GM12878 (cell line): ENCODE measurements around the gene APEX1. TPM values are rescaled to one million over a fixed set of nuclear protein-coding genes. Genes with fewer than 3 reads are reported as not detected.

Experiments used
- CBFB ChIP-seq: IDR thresholded peaks from 2 replicates; pipeline ENCODE4 v1.6.1; 2016; ENCODE audit warnings: antibody characterized with exemption, low read depth
- CEBPB ChIP-seq, 2 experiments: fragments of 150-350 bp in 1 of 2; IDR thresholded peaks; 2 replicates each; pipeline ENCODE4 v1.6.1; 2012 to 2014; ENCODE audit warnings: low read depth in 2 of 2, low read length in 2 of 2, borderline replicate concordance in 1 of 2, inconsistent platforms in 1 of 2
- CHD4 ChIP-seq: fragments of 200-600 bp; sonication (generic); IDR thresholded peaks from 2 replicates; pipeline ENCODE4 v1.6.1; 2016; ENCODE audit warnings: mild to moderate bottlenecking
- CUX1 ChIP-seq: IDR thresholded peaks from 2 replicates; pipeline ENCODE4 v1.6.1; 2012; ENCODE audit warnings: improper control_type of control experiment, low read depth, low read length; ENCODE audit not compliant: insufficient replicate concordance
- EZH2 ChIP-seq: IDR thresholded peaks from 2 replicates; pipeline ENCODE4 v1.6.1; 2012; ENCODE audit warnings: low read depth, mild to moderate bottlenecking, control low read depth, inconsistent platforms, low read length, borderline replicate concordance; ENCODE audit not compliant: control insufficient read depth
- FOS ChIP-seq: IDR thresholded peaks from 3 replicates; pipeline ENCODE4 v1.6.1; 2011; ENCODE audit warnings: borderline replicate concordance; ENCODE audit not compliant: insufficient read length; ENCODE audit errors: extremely low read depth
- IRF5 ChIP-seq: fragments of 450-650 bp; IDR thresholded peaks from 2 replicates; pipeline ENCODE4 v1.6.1; 2017; ENCODE audit warnings: borderline replicate concordance
- LARP7 ChIP-seq: fragments of 450-650 bp; IDR thresholded peaks from 2 replicates; pipeline ENCODE4 v1.6.1; 2017; ENCODE audit warnings: mild to moderate bottlenecking
- MLLT1 ChIP-seq: fragments of 450-650 bp; IDR thresholded peaks from 2 replicates; pipeline ENCODE4 v1.6.1; 2016; ENCODE audit warnings: mild to moderate bottlenecking
- MXI1 ChIP-seq: fragments of 150-350 bp; IDR thresholded peaks from 2 replicates; pipeline ENCODE4 v1.6.1; 2011; ENCODE audit warnings: low read depth, mild to moderate bottlenecking, inconsistent platforms, low read length, improper control_type of control experiment
- MYB ChIP-seq: fragments of 150-350 bp; IDR thresholded peaks from 2 replicates; pipeline ENCODE4 v1.6.1; 2014; ENCODE audit warnings: mild to moderate bottlenecking, low read depth, low read length, borderline replicate concordance
- PML ChIP-seq: IDR thresholded peaks from 2 replicates; pipeline ENCODE4 v1.6.1; 2012; ENCODE audit warnings: low read length, inconsistent platforms
- RCOR1 ChIP-seq: conservative IDR thresholded peaks from 2 replicates; pipeline ENCODE4 v1.6.1; 2012; ENCODE audit warnings: low read depth, low read length, improper control_type of control experiment
- SMAD1 ChIP-seq: fragments of 450-650 bp; IDR thresholded peaks from 2 replicates; pipeline ENCODE4 v1.6.1; 2018; ENCODE audit warnings: mild to moderate bottlenecking, low read depth; ENCODE audit not compliant: partially characterized antibody
- SRF ChIP-seq, 2 experiments: IDR thresholded peaks; 2 replicates each; pipeline ENCODE4 v1.6.1; 2011; ENCODE audit warnings: low read depth in 2 of 2, low read length in 2 of 2, mild to moderate bottlenecking in 1 of 2, moderate library complexity in 1 of 2
- TCF12 ChIP-seq: IDR thresholded peaks from 2 replicates; pipeline ENCODE4 v1.6.1; 2011; ENCODE audit warnings: low read depth, mild to moderate bottlenecking, low read length
- YY1 ChIP-seq: IDR thresholded peaks from 2 replicates; pipeline ENCODE4 v1.6.1; 2011; ENCODE audit warnings: low read depth, mild to moderate bottlenecking, low read length
- polyA plus RNA-seq, 11 experiments: library from polyadenylated mRNA; depleted of rRNA in 4 of 11; unstranded in 6 of 11; stranded (reverse) in 5 of 11; fragments of >200 nt; fragmentation: Nextera tagmentation in 4 of 11; fragmentation: Illumina TruSeq in 1 of 11; extraction: Ambion mirVana in 4 of 11; extraction: Trizol in 1 of 11; gene quantifications; 1 replicate in 1 of 11; 2 replicates in 10 of 11; pipeline versions ENCODE4 v1.2.1 to v1.2.3, GENCODE V29; 2011 to 2016; ENCODE audit warnings: inconsistent platforms in 2 of 11, missing spikeins in 2 of 11, low read depth in 1 of 11
- total RNA-seq, 4 experiments: library from RNA; depleted of rRNA in 3 of 4; stranded (reverse); fragments of >200 nt in 3 of 4; fragmentation: Illumina TruSeq in 1 of 4; extraction: Trizol in 1 of 4; gene quantifications; 2 replicates each; pipeline versions ENCODE4 v1.2.1 to v1.2.3, GENCODE V29; 2013 to 2021
- TF ChIP-seq, protein P1 (sequence below): IDR thresholded peaks from 2 replicates; pipeline ENCODE4 v1.6.1; 2012; ENCODE audit warnings: low read depth, low read length, improper control_type of control experiment

Gene APEX1
- total and polyA plus RNA-seq, 10 of the 15 experiments (the other 5 are each of a cell fraction or from before 2014, with no cell fraction given): 115 to 407 (median 300) TPM

DNA sequence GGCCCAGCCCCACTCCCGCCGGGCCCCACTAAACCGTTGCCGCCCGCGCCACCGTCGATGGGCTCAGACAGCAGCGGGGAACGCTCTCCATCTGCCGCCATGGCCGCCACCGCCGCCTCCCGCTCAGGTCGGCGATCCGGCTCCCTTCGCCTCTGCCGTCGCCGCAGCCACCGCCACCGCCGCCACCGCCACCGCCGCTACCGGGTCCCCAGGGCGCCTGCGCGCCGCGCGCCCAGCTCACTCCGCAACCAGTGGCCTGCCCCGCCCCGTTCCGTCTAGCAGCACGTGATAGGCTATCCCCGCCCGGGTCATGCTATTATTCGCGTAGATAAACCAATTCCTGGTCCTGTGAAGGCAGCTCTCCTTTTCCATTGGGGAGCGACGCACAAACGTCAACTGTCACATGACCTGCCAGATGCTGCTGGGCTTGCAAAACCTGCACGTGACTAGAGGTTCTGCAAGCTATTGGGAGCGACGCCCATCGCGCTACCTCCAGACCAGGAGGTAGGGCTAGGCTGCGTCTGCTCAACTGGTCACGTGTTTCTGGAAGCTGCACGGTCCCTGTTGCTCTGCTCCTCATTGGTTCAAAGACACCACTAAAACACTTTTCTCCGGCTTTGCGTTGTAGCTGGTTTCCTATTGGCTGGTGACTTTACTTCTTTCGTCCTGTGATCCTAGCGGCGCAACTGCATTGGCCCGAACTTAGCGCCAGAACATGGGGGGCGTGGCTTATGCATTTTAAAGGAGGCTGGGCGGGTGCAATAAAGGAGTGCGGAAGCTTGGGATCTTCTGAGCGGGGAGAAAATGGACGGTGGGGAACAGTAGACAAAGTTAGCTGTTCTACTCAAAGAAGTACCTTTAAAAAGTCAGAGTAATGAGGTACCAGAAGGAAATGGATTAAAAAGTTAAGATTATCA lies 6.5 kb downstream of the APEX1 start, which contains the start of gene PIP4P1 (continued):
- TF ChIP-seq SMAD1 (peak; percentile 79), CUX1 (no peak), CEBPB (IDR thresholded peaks at IDR 0.05; ENCODE audit: borderline replicate concordance in 1 of 2, low read depth in 2 of 2, low read length in 2 of 2) (no peak), EZH2 (peak; percentile 87; the same call in 1 of the 2 replicates), SRF (IDR thresholded peaks at IDR 0.05; ENCODE audit: low read depth in 2 of 2, low read length in 2 of 2) (0 out of 4 replicates have a peak, but pooled peaks of 1 of the 2 experiments have one; percentile 12), YY1 (peak; percentile 61; the same call in 1 of the 2 replicates), TCF12 (0 out of 2 replicates have a peak, but pooled peaks have one; percentile 15), CHD4 (no peak), IRF5 (no peak), MXI1 (peak; percentile 75), MLLT1 (peak; percentile 96), MYB (no peak), FOS (peak; percentile 79), RCOR1 (no peak), LARP7 (peak; percentile 80), PML (peak; percentile 74; the same call in 1 of the 2 replicates), CBFB (no peak)
- TF ChIP-seq, protein P1, sequence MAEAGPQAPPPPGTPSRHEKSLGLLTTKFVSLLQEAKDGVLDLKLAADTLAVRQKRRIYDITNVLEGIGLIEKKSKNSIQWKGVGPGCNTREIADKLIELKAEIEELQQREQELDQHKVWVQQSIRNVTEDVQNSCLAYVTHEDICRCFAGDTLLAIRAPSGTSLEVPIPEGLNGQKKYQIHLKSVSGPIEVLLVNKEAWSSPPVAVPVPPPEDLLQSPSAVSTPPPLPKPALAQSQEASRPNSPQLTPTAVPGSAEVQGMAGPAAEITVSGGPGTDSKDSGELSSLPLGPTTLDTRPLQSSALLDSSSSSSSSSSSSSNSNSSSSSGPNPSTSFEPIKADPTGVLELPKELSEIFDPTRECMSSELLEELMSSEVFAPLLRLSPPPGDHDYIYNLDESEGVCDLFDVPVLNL: peak; percentile 91
